Endothelial cell of umbilical vein (primary cell): ENCODE results near the gene CELF2. TPM values are rescaled to one million over a fixed set of nuclear protein-coding genes. Genes with fewer than 3 reads are reported as not detected.

Experiments used
- BruUV-seq: library from RNA; stranded (reverse); fragments of 400-500 nt; replicated peaks from 2 replicates; lab custom pipeline; 2021; lab: Mats Ljungman, UMichigan
- CTCF ChIA-PET: fragments of 300-600, 350-600 bp; sonication (Branson Sonifier 250); formaldehyde crosslinking; loops from one replicate; lab custom pipeline; 2021; ENCODE audit warnings: antibody characterized with exemption, inconsistent platforms; lab: Charles Lee
- POLR2A ChIA-PET: fragments of 300-600, 350-600 bp; sonication (Branson Sonifier 250); formaldehyde crosslinking; loops from one replicate; lab custom pipeline; 2021; ENCODE audit warnings: antibody characterized with exemption, inconsistent platforms; lab: Charles Lee
- DNase-seq: peaks from one replicate; pipeline ENCODE4 v3.0.0-alpha.2; 2011; ENCODE audit warnings: low read depth, low spot score
- FAIRE-seq: peaks from 2 replicates; lab custom pipeline; 2011; peaks lifted over from hg19 to GRCh38; lab: Jason Lieb, UNC
- H2AFZ ChIP-seq: 2 replicates; pipeline ENCODE4 v1.6.0; 2012; ENCODE audit warnings: low read depth, low read length, control low read depth, inconsistent platforms
- H3K27ac ChIP-seq: 2 replicates; pipeline ENCODE4 v1.5.1; 2011; ENCODE audit warnings: low read depth, mild to moderate bottlenecking, control low read depth, low read length, moderate library complexity; ENCODE audit not compliant: insufficient read depth
- H3K27me3 ChIP-seq, 2 experiments: 2 replicates each; pipeline versions ENCODE4 v1.6.0 to v1.6.1; 2011; ENCODE audit warnings: low read length in 2 of 2, mixed read lengths in 1 of 2; ENCODE audit not compliant: control insufficient read depth in 2 of 2, insufficient read depth in 2 of 2
- H3K36me3 ChIP-seq, 2 experiments: 2 replicates in 1 of 2; 3 replicates in 1 of 2; pipeline ENCODE4 v1.5.1; 2011; ENCODE audit warnings: low read length in 2 of 2, mild to moderate bottlenecking in 1 of 2, moderate library complexity in 1 of 2; ENCODE audit not compliant: control insufficient read depth in 2 of 2, insufficient read depth in 2 of 2; ENCODE audit errors: extremely low read depth in 1 of 2
- H3K4me1 ChIP-seq: 3 replicates; pipeline ENCODE4 v1.5.1; 2011; ENCODE audit warnings: mild to moderate bottlenecking, low read length; ENCODE audit not compliant: control insufficient read depth, insufficient read depth; ENCODE audit errors: extremely low read depth
- H3K4me2 ChIP-seq: 2 replicates; pipeline ENCODE4 v1.6.1; 2011; ENCODE audit warnings: low read length, control low read depth, mixed read lengths; ENCODE audit not compliant: insufficient read depth
- H3K4me3 ChIP-seq, 3 experiments: fragments of 200-600 bp in 1 of 3; sonication (generic), shearing (Covaris generic) in 1 of 3; replicated peaks in 1 of 3; 2 replicates each; pipeline ENCODE4 v1.5.1; 2011 to 2016; ENCODE audit warnings: control low read depth in 3 of 3, low read length in 3 of 3, mild to moderate bottlenecking in 2 of 3, inconsistent platforms in 1 of 3, low read depth in 1 of 3, moderate library complexity in 1 of 3; ENCODE audit not compliant: insufficient read depth in 1 of 3
- H3K79me2 ChIP-seq: 2 replicates; pipeline ENCODE4 v1.6.0; 2012; ENCODE audit warnings: low read length, inconsistent platforms; ENCODE audit not compliant: control insufficient read depth, insufficient read depth
- H3K9ac ChIP-seq: replicated peaks from 2 replicates; pipeline ENCODE3; 2011; ENCODE audit warnings: low read length, control low read depth; ENCODE audit not compliant: insufficient read depth; ENCODE audit errors: extremely low read depth
- H3K9me1 ChIP-seq: replicated peaks from 3 replicates; pipeline ENCODE4 v1.6.0; 2011; ENCODE audit warnings: mild to moderate bottlenecking, low read length; ENCODE audit not compliant: control insufficient read depth, insufficient read depth; ENCODE audit errors: extremely low read depth
- H3K9me3 ChIP-seq: replicated peaks from 2 replicates; pipeline ENCODE4 v1.5.1; 2012; ENCODE audit warnings: low read length, inconsistent platforms; ENCODE audit not compliant: control insufficient read depth, insufficient read depth
- H4K20me1 ChIP-seq: replicated peaks from 2 replicates; pipeline ENCODE3; 2011; ENCODE audit warnings: mild to moderate bottlenecking, low read length; ENCODE audit not compliant: control insufficient read depth, insufficient read depth; ENCODE audit errors: extremely low read depth
- EZH2 ChIP-seq: IDR thresholded peaks from 2 replicates; pipeline ENCODE4 v1.6.1; 2012; ENCODE audit warnings: borderline replicate concordance, low read depth, mild to moderate bottlenecking, moderate library complexity, low read length, inconsistent platforms; ENCODE audit not compliant: severe bottlenecking
- FOS ChIP-seq: IDR thresholded peaks from 2 replicates; pipeline ENCODE4 v1.6.1; 2011; ENCODE audit warnings: mild to moderate bottlenecking, low read length, moderate library complexity, borderline replicate concordance; ENCODE audit not compliant: insufficient read depth
- GATA2 ChIP-seq: IDR thresholded peaks from 2 replicates; pipeline ENCODE4 v1.7.0; 2011; ENCODE audit warnings: low read depth, mild to moderate bottlenecking, moderate library complexity, mixed read lengths, low read length; ENCODE audit not compliant: insufficient read length, insufficient read depth
- JUN ChIP-seq: IDR thresholded peaks from 2 replicates; pipeline ENCODE4 v1.6.1; 2011; ENCODE audit warnings: borderline replicate concordance, low read depth; ENCODE audit not compliant: insufficient read length, insufficient read depth
- MYC ChIP-seq: IDR thresholded peaks from one replicate; pipeline ENCODE4 v1.6.1; 2011; ENCODE audit warnings: mild to moderate bottlenecking, low read depth, low read length
- POLR2A ChIP-seq: IDR thresholded peaks from 2 replicates; pipeline ENCODE4 v1.6.1; 2012; ENCODE audit warnings: low read depth, mild to moderate bottlenecking, control low read depth, low read length
- POLR2AphosphoS5 ChIP-seq: IDR thresholded peaks from 2 replicates; pipeline ENCODE4 v1.6.1; 2012; ENCODE audit warnings: low read depth, mild to moderate bottlenecking, control low read depth, low read length, moderate library complexity; ENCODE audit not compliant: insufficient read depth
- dilution Hi-C: fragments of 300-500 bp; cut with MboI; formaldehyde crosslinking; loops from one replicate; pipeline ENCODE4 v1.15.0; 2019; ENCODE audit warnings: low sequenced_read_pairs; ENCODE audit not compliant: extremely low pct_ligation_motif_present
- intact Hi-C: fragments of 100-400 bp; cut with micrococcal nuclease; formaldehyde crosslinking; loops from one replicate; pipeline ENCODE4 v1.10.0; 2022
- polyA plus RNA-seq, 4 experiments: library from polyadenylated mRNA; depleted of rRNA in 3 of 4; stranded (reverse) in 3 of 4; unstranded in 1 of 4; fragments of >200 nt; gene quantifications; 2 replicates each; pipeline versions ENCODE4 v1.2.1 to v1.2.3, GENCODE V29; 2011 to 2012; ENCODE audit warnings: missing spikeins in 1 of 4
- total RNA-seq: library from RNA; stranded (reverse); gene quantifications from 2 replicates; pipeline ENCODE4 v1.2.3, GENCODE V29; 2021
- TF ChIP-seq, protein P1 (sequence below): IDR thresholded peaks from 2 replicates; pipeline ENCODE4 v1.6.1; 2011; ENCODE audit not compliant: insufficient read depth, insufficient read length
- TF ChIP-seq, protein P2 (sequence below), 2 donors: IDR thresholded peaks; 1 replicate in 1 of 2; 2 replicates in 1 of 2; pipeline ENCODE4 v1.5.1; 2011; ENCODE audit warnings: low read length in 2 of 2, mild to moderate bottlenecking in 2 of 2, moderate library complexity in 2 of 2, control low read depth in 1 of 2, inconsistent platforms in 1 of 2, low read depth in 1 of 2; ENCODE audit not compliant: insufficient read depth in 1 of 2; ENCODE audit errors: extremely low read depth in 1 of 2

The CELF2 gene
- total and polyA plus RNA-seq, 2 donors (not counting 3 experiments of a cell fraction or from before 2014, with no cell fraction given), result 21.6 to 42.6 TPM

DNA sequence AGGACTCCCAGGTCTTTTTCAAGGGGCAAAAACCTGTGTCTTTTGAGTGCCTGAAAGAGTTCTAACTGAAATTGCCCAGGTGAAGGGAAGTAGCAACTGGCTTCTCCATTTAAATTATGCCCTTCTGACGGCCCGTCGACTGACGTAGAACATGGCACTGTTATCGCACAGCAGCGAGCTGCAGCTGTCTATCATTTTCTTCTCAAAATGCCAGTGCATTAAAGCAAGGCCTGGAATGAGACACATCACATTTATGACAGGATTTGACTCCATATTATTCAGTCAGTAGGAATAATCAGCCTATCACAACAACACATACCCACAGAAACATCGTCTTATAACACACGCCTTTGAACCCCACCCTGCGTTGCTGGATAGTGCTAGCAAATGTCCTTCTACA lies 69.7 kb downstream of the CELF2 start:
- no peaks in the 10 kb centered on the region for H3K36me3 ChIP-seq
- POLR2A ChIA-PET, result no interaction called here
- H4K20me1 ChIP-seq, result no peaks in the 10 kb centered on the region
- no peak overlapping the region for H3K9ac ChIP-seq
- no peak overlapping the region for H3K4me3 ChIP-seq
- no peak overlapping the region for H2AFZ ChIP-seq
- no peaks in the 10 kb centered on the region for H3K79me2 ChIP-seq
- dilution Hi-C loops, result no loop called here
- DNase-seq (no peak), FAIRE-seq (no peak)
- H3K27ac ChIP-seq, result no peak overlapping the region
- H3K9me1 ChIP-seq, result no peaks in the 10 kb centered on the region
- H3K27me3 ChIP-seq, result no peaks in the 10 kb centered on the region
- H3K9me3 ChIP-seq, result no peaks in the 10 kb centered on the region
- TF ChIP-seq, protein P1, sequence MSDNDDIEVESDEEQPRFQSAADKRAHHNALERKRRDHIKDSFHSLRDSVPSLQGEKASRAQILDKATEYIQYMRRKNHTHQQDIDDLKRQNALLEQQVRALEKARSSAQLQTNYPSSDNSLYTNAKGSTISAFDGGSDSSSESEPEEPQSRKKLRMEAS, result no peak
- TF ChIP-seq EZH2 (no peak), FOS (no peak), MYC (no peak), POLR2A (no peak), GATA2 (no peak), POLR2AphosphoS5 (no peak), JUN (no peak)
- TF ChIP-seq, protein P2, sequence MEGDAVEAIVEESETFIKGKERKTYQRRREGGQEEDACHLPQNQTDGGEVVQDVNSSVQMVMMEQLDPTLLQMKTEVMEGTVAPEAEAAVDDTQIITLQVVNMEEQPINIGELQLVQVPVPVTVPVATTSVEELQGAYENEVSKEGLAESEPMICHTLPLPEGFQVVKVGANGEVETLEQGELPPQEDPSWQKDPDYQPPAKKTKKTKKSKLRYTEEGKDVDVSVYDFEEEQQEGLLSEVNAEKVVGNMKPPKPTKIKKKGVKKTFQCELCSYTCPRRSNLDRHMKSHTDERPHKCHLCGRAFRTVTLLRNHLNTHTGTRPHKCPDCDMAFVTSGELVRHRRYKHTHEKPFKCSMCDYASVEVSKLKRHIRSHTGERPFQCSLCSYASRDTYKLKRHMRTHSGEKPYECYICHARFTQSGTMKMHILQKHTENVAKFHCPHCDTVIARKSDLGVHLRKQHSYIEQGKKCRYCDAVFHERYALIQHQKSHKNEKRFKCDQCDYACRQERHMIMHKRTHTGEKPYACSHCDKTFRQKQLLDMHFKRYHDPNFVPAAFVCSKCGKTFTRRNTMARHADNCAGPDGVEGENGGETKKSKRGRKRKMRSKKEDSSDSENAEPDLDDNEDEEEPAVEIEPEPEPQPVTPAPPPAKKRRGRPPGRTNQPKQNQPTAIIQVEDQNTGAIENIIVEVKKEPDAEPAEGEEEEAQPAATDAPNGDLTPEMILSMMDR (IDR thresholded peaks at IDR 0.05; ENCODE audit: extremely low read depth in 1 of 2, insufficient read depth in 1 of 2, low read depth in 1 of 2, low read length in 2 of 2), result no peak
- no TSS peak for BruUV-seq
- intact Hi-C loops, result no loop called here
- CTCF ChIA-PET, result no interaction called here
- no peak overlapping the region for H3K4me2 ChIP-seq
- no peaks in the 10 kb centered on the region for H3K4me1 ChIP-seq
